ENCODE data around the gene LRRC23. TPM values are rescaled to one million over a fixed set of nuclear protein-coding genes. Genes with fewer than 3 reads are reported as not detected.

The LRRC23 gene
- total and polyA plus RNA-seq, 2 of the 13 experiments (the other 11 are each of a cell fraction or from before 2014, with no cell fraction given) = 6.0 to 7.8 TPM

GRCh38 chr12:6946033-6946919, 41.7 kb downstream of the LRRC23 start:
- Histone ChIP-seq H3K9me3 (ENCODE audit: low read length) (no peaks in the 10 kb centered on the region), H3K9ac (ENCODE audit: insufficient read depth, low read depth, low read length) (peak overlapping the region; percentile 69), H3K27me3 (ENCODE audit: control insufficient read depth in 1 of 2, insufficient read depth in 2 of 2, low read length in 2 of 2) (no peaks in the 10 kb centered on the region), H3K4me1 (ENCODE audit: insufficient read depth, low read length) (peaks cover 38% of the 10 kb centered on the region), H3K4me3 (replicated peaks in 1 of 3; ENCODE audit: insufficient read depth in 1 of 3, low read depth in 2 of 3, low read length in 3 of 3) (peak overlapping the region; percentile 52 to 89 (median 71)), H4K20me1 (ENCODE audit: insufficient read depth, low read length) (no peaks in the 10 kb centered on the region), H2AFZ (ENCODE audit: low read length) (peak overlapping the region; percentile 70), H3K27ac (ENCODE audit: extremely low read length, insufficient read depth, low read length) (peak overlapping the region; percentile 73), H3K4me2 (ENCODE audit: low read depth, low read length) (peak overlapping the region; percentile 92), H3K36me3 (replicated peaks in 1 of 2; ENCODE audit: control insufficient read depth in 1 of 2, insufficient read depth in 2 of 2, low read length in 2 of 2) (no peaks in the 10 kb centered on the region), H3K79me2 (ENCODE audit: insufficient read depth, low read length) (no peaks in the 10 kb centered on the region)
- peak; percentile 98 for FAIRE-seq
- peak; percentile 82 for ATAC-seq
- peak; percentile 96 for DNase-seq (ENCODE audit: low spot score)
- in situ Hi-C loops (cut with HindIII; ENCODE audit: extremely low pct_ligation_motif_present, low pct_unique_long_range_greater_than_20kb) = loop anchor here (10.0 kb wide), 1 partner anchor 169 kb away; no protein-coding TSS in a partner anchor
- ChIA-PET CTCF (ENCODE audit: low intra/inter-chr PET ratio, low total read pairs) (interaction anchor here (1.1 to 2.1 kb wide), 3 partner anchors 16 to 77 kb away, joined by 3 to 6 read pairs (median 5); no protein-coding TSS in a partner anchor), POLR2A (interaction anchor here (0.5 to 5.2 kb wide), 33 partner anchors 8 to 961 kb away, joined by 3 to 180 read pairs (median 5); partner anchors contain the start of genes C1RL, C1S, CDCA3 and CLSTN3)
- under 1% methylated on average over 12 of the region's 32 CpGs for WGBS (ENCODE audit: low lambda C conversion rate)
- BruUV-seq (replicated peaks) = no TSS peak
- intact Hi-C loops (cut with micrococcal nuclease; ENCODE audit: unreplicated experiment) = loop anchor here (1.0 kb wide), 1 partner anchor 16 kb away; no protein-coding TSS in a partner anchor
- TF ChIP-seq, protein P1, sequence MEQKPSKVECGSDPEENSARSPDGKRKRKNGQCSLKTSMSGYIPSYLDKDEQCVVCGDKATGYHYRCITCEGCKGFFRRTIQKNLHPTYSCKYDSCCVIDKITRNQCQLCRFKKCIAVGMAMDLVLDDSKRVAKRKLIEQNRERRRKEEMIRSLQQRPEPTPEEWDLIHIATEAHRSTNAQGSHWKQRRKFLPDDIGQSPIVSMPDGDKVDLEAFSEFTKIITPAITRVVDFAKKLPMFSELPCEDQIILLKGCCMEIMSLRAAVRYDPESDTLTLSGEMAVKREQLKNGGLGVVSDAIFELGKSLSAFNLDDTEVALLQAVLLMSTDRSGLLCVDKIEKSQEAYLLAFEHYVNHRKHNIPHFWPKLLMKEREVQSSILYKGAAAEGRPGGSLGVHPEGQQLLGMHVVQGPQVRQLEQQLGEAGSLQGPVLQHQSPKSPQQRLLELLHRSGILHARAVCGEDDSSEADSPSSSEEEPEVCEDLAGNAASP (CRISPR knock-in tag; IDR thresholded peaks at IDR 0.05; ENCODE audit: borderline replicate concordance) = 0 out of 2 replicates have a peak, but pooled peaks have one; percentile 37
- TF ChIP-seq SP2 (CRISPR knock-in tag; IDR thresholded peaks at IDR 0.05) (peak; percentile 69), NFE2L1 (CRISPR knock-in tag; IDR thresholded peaks at IDR 0.05; ENCODE audit: borderline replicate concordance) (no peak), ZNF326 (CRISPR knock-in tag; IDR thresholded peaks at IDR 0.05; ENCODE audit: borderline replicate concordance) (0 out of 2 replicates have a peak, but pooled peaks have one; percentile 17), SKI (IDR thresholded peaks at IDR 0.05; ENCODE audit: partially characterized antibody) (peak; percentile 14), HDAC1 (CRISPR knock-in tag; IDR thresholded peaks at IDR 0.05) (peak; percentile 75; the same call in 1 of the 2 replicates), ZNF501 (CRISPR knock-in tag; IDR thresholded peaks at IDR 0.05) (0 out of 2 replicates have a peak, but pooled peaks have one; percentile 7), ZFX (CRISPR knock-in tag; IDR thresholded peaks at IDR 0.05; ENCODE audit: low read depth) (peak; percentile 83), GATAD1 (CRISPR knock-in tag; IDR thresholded peaks at IDR 0.05) (peak; percentile 49; the same call in 1 of the 2 replicates), ZNF550 (CRISPR knock-in tag; IDR thresholded peaks at IDR 0.05; ENCODE audit: borderline replicate concordance) (no peak), ATF7 (IDR thresholded peaks at IDR 0.05) (no peak), ATF7 (CRISPR knock-in tag; IDR thresholded peaks at IDR 0.05) (no peak), ZNF546 (CRISPR knock-in tag; conservative IDR thresholded peaks at IDR 0.05) (0 out of 2 replicates have a peak, but pooled peaks have one; percentile 33), SALL1 (CRISPR knock-in tag; IDR thresholded peaks at IDR 0.05) (peak; percentile 27; the same call in 1 of the 2 replicates), JARID2 (CRISPR knock-in tag; IDR thresholded peaks at IDR 0.05; ENCODE audit: insufficient replicate concordance) (peak; percentile 34), ZNF784 (CRISPR knock-in tag; IDR thresholded peaks at IDR 0.05; ENCODE audit: borderline replicate concordance) (no peak)
- TF ChIP-seq, protein P2, sequence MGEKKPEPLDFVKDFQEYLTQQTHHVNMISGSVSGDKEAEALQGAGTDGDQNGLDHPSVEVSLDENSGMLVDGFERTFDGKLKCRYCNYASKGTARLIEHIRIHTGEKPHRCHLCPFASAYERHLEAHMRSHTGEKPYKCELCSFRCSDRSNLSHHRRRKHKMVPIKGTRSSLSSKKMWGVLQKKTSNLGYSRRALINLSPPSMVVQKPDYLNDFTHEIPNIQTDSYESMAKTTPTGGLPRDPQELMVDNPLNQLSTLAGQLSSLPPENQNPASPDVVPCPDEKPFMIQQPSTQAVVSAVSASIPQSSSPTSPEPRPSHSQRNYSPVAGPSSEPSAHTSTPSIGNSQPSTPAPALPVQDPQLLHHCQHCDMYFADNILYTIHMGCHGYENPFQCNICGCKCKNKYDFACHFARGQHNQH (CRISPR knock-in tag; IDR thresholded peaks at IDR 0.05) = peak; percentile 77; the same call in 1 of the 2 replicates
